Heart left ventricle (tissue), 13 donors: ENCODE results near the gene RUFY3.

Experiments used
- POLR2A ChIP-seq, 2 donors: fragments of 450-650 bp; IDR thresholded peaks; one replicate each; pipeline ENCODE4 v1.6.1; 2017; ENCODE audit warnings: antibody characterized with exemption in 2 of 2, mild to moderate bottlenecking in 2 of 2, moderate library complexity in 2 of 2
- TF ChIP-seq, protein P1 (sequence below), 12 donors: fragments of 200-600 bp; sonication (generic) in 4 of 12; IDR thresholded peaks; one replicate each; pipeline versions ENCODE4 v1.5.0 to v1.8.0; 2018 to 2022; ENCODE audit warnings: antibody characterized with exemption in 12 of 12, mild to moderate bottlenecking in 5 of 12
- donor health status: ischemic (EF 13 %, LVEDD 7.1; RV severe dilation, severe dysfunction).
- donor health status: DM: no; HTN: yes; CAD: no.
- donor health status: DM: no; HTN: no; CAD: no.
- donor health status: ischemic (EF 25% LVEDD 6.9; RV normal size, moderate dysfunction).
- donor health status: ischemic (EF 25% LVEDD 5.7; RV mildly dilated, moderate dysfunction).
- donor health status: ischemic (EF 35%, LVEDD 5.7; RV mildly dilated, moderate dysfunction).
- donor health status: nonischemic (EF 11% LVEDD 7.7; RV severe dilation, severe dysfunction).
- donor health status: DM: yes; HTN: yes; CAD: no.
- donor health status: PGD.
- donor health status: ischemic (EF 29% LVEDD 5.4; RV normal size, mild dysfunction).
- donor health status: nonischemic (EF 23%, LVEDD 6.1; RV moderate dilation, normal function).

DNA sequence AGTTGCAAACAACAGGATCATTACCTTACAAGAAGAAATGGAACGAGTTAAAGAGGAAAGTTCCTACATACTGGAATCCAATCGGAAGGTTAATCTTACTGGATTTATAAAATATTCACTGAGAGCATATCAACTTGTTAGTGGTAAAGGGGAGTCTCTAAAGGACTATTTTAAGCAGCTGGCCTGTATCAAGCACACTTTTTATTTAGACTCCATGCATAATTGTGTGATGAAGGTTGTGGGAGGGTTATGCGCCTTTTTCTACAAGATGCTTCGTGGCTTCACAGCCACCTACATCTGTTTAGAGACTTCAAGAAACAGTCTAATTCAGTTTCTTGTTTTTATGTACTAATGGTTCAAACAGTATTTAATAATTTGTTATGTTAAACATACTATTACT is 61.3 kb downstream of the RUFY3 start:
- TF ChIP-seq, protein P1, sequence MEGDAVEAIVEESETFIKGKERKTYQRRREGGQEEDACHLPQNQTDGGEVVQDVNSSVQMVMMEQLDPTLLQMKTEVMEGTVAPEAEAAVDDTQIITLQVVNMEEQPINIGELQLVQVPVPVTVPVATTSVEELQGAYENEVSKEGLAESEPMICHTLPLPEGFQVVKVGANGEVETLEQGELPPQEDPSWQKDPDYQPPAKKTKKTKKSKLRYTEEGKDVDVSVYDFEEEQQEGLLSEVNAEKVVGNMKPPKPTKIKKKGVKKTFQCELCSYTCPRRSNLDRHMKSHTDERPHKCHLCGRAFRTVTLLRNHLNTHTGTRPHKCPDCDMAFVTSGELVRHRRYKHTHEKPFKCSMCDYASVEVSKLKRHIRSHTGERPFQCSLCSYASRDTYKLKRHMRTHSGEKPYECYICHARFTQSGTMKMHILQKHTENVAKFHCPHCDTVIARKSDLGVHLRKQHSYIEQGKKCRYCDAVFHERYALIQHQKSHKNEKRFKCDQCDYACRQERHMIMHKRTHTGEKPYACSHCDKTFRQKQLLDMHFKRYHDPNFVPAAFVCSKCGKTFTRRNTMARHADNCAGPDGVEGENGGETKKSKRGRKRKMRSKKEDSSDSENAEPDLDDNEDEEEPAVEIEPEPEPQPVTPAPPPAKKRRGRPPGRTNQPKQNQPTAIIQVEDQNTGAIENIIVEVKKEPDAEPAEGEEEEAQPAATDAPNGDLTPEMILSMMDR (IDR thresholded peaks at IDR 0.05) = no peak
- TF ChIP-seq POLR2A (IDR thresholded peaks at IDR 0.05) = no peak
